HG03066 (cell line): ENCODE measurements around the gene FRY.

ENCODE experiments used
- ATAC-seq: cut with Tn5 transposase; IDR thresholded peaks from one replicate; pipeline ENCODE4 v1.9.1; 2021; ENCODE audit warnings: low read depth; ENCODE audit not compliant: unreplicated experiment

FRY gene

DNA sequence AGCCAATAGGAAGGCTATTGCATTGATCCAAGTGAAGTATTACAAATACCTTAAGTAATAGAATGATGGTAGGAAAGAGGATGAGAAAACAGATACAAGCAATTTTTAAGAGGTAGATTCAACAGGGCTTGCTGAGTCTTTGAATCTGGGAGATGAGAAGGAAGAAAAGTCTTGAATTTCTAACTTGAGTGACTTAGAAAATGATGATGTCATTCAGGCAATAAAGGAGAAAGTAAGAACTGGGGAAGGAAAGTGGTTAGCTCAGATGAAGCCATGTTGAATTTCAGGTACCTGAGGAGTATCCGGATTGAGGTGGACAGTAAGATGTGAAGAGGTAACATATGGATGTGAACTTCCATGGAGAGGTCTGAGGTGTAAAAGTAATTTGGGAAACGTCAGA is 15.5 kb upstream of the FRY start:
- no peak for ATAC-seq

GRCh38 chr13:32016631-32017030 is 14.9 kb upstream of the FRY start:
- ATAC-seq, result no peak

DNA sequence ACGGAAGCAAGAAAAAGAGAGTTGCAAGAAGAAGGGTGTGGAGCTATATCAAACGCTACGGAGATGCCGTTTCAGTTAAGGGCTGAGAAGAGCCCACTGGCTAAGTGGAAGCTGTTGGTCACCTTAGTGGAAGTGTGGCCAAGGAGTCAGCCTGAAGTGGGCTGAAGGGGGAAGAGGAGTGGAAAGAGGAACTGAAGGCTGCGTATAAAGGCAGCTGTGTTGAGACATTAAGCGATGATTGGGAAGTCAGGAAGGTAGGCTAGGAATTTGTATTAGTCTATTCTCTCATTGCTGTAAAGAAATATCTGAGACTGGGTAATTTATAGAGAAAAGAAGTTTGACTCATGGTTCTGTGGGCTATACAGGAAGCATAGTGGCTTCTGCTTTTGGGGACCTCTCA is 14.1 kb upstream of the FRY start:
- no peak for ATAC-seq

- no peak for ATAC-seq
Observed at GRCh38 chr13:32019612-32020233, 11.9 kb upstream of the FRY start.

DNA sequence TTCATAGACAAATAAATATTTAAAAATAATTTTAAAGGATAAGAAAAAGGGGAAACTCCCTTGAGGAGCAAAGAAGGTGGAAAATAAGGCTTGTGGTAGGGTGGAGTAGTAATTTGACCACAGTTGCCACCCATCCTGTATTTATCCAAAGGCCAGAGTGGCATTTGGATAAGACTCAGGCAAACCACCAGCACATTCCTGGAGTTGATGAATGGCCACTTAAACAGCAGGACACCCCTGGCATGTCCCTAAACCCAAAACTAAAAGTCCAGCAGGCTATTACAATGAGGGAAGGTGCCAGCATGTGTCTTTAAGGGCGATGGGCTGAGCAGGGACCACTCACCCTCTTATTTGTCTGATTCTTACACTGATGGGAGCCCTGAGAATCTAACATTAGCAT is 9.8 kb upstream of the FRY start:
- ATAC-seq, result no peak

- no peak for ATAC-seq
Observed at GRCh38 chr13:32022311-32022710, 9.3 kb upstream of the FRY start.

DNA sequence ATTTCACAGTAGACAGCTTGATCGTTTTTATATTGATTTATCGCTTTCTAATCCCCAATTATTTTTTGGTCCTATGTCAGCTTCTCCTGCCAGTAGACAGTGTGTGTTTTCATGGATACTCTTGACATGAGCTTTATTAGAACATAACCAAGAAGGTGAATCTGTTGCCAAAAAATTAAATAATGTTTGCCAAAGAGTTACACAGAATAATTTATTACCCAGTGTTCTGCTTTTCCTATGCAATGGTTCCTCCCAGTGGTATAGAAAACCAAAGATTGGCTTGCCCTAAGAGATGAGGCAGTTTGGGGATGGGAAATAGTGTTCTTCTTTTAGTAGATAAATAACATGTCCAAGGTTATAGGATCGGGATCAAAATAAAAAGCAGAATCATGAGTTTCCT is 8.5 kb upstream of the FRY start:
- no peak for ATAC-seq

DNA sequence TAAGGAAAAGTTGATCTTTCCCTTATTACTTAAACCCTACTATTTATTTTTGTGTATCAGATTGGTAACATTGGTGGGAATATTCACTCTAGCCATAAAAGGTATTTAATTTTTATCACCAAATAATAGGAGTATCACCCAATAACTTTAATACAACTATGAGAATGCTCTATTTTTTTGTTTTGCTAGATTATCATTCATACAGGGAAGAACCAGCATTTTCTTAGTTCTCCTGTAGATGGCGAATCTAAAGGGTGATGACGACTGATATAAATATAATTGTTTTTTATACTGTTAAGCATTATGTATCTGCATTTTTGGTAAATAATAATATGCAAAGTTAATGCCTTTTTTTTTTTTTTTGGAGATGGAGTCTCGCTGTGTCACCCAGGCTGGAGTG is 7.9 kb upstream of the FRY start:
- no peak for ATAC-seq

DNA sequence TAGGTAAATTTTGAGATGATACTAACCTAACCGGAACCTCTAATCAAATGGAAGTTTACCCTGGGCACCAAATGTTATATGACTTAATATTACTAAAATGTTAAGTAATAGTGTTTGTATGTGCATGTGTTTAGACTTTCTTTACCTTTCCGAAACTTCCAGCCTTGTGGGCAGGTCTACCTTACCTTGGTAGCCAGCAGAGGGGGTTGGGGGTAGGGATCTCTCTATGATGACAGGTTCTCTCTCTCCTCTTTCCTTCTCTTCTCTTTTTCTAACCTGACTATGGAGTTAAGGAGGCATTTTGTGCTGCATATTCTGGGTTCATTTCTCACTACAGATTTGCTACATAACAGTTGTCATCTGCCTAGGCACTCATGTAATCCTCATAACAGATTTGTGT is 6.8 kb upstream of the FRY start:
- ATAC-seq, result no peak

GRCh38 chr13:32025730-32026129 is 5.8 kb upstream of the FRY start:
- no peak for ATAC-seq

DNA sequence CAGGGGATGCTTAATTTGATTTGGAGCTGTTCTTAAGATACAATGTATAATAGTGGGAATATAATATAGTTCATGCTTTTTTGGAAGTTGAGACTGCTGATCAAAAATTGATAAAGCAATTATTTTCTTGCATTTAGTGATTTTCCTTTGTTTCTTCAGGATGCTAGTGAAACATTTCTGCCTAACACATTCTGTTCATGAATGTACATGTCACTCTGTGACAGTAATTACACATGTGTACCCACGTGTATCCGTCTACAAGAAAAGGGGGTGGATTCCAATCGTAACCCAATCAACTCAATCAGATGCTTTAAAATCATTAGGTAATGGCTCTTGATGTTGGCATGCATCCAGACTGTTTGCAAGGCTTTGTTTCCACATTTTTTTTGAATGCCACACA is 5.0 kb upstream of the FRY start:
- ATAC-seq, result no peak

DNA sequence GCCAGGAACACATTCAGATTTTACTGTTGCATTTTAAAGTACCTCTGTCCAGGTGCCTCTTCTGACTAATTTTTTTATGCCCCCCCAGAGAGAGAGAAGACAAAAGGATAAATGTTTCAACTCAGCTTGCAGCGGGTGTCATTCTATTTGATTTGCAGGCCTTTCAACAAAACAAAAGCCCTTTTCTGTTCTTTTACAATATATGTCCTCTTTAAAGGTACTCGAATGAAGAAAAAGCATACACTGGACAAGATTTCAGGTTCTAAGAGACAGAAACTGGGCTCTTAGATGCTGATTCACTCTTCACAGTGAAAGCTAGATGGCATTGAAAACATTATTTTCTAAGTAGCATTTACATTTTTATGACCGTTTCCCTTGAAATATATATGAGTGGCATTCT is 2.9 kb upstream of the FRY start:
- ATAC-seq, result no peak

DNA sequence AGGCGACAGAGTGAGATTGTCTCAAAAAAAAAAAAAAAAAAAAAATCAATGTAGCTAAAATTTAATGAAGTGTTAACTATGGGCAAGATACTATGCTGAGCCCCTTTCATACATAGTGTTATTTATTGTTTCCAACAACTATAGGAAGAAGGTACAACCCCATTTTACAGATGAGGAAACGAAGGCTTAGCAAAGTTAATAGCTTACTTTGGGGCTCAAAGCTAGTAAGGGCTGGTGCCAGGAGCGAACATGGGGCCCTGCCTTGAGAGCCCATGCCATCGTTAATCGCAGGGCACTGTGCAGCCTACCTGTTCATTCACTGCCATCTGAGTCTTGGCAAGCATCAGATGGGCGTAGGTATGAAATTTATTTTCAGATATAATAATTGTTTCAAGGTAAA is 1.9 kb upstream of the FRY start:
- ATAC-seq, result no peak

- no peak for ATAC-seq
Observed at GRCh38 chr13:32031815-32032370, 319 bp downstream of the FRY start.

DNA sequence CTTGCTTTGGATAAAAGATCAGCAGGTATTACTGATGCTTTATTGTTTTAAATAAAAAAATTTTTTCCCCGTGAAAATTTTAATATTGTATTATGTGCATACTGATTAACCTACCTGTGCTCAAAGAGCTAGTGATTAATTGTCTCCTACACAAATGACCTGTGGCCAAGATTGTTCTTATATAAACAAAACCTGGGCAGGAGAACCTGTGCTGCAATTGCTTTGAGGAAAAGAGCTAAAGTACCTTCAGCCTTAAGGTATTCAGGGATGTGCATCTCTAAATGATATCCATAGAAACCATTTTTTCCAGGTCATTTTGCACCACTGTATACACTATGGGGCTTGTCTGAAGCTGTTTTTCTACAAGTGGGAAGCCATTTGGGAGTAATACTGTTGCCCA is 1.2 kb downstream of the FRY start:
- ATAC-seq, result no peak

DNA sequence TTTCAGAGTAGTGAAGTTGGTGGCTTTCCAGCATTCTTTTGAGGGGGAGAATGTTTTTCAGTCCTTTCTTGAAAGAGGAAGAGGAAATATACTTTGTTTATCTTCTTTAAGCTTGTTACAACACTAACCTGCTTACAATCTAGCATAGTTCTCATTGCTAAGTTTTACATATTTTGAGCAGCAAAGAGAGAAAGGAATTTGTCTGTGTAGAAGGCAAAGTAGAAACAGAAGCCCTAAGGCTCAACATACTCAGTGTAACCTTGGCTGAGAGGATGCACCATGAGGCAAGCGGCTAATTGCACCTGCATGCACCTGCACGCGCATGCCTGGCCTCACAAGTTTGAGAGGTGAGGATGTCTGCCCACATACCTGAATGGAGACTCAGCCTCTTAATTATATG is 2.2 kb downstream of the FRY start:
- no peak for ATAC-seq

DNA sequence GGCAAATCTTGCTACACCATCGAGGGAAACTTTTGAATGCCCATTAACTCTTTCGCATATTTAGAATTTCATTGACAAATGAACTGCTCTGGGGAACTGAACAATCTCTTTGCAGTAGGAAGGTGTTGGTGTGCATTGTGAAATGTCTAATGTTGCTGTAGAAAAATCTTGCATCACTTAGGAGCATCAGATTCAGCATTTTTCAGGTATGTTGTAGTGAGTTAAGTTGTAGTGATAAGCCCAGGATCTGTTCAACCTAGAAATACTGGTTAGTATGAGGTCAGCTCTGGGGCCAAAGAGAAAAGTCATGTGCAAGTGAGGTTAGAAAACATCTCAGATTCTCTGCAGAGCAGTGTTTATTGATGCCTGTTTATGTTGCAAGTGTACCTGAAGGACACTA is 4.1 kb downstream of the FRY start:
- ATAC-seq, result no peak

- ATAC-seq, result no peak
Observed at GRCh38 chr13:32036126-32036695, 4.6 kb downstream of the FRY start.

DNA sequence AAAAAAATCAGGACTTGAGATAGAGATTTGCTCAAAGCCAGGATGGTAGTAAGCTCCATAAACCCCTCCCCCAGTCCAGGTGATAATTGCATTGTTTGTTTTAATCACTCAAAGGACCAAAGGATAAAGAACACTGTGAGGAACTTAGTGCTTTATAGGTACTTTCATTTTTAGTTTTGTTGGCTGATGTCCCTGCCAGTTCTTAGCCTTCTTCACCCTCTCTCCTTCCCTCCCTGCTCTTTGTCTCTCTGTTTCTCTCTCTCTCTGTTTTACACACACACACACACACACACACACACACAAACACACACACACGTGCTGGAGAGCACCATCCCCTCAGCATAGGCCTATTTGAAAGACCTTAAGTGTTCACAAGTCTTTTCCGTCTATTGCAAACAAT is 5.2 kb downstream of the FRY start:
- no peak for ATAC-seq

DNA sequence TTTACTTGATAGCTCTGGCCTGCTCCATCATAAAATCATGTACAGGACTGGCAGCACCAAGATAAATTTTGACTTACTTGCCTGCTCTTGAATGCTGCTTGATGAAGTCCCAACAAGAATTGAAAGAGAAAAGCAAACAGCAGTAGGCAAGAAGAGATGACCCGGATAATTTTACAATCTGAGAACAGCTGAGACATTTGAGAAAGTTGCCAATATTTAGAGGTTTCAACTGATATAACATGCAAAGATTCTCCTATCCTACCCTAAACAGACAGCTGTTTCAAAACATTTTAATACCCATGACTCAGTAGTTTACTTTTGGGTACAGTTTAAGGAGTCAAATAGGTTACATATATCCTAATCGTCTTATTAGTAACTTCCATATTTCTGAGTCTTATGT is 5.9 kb downstream of the FRY start:
- ATAC-seq, result no peak

DNA sequence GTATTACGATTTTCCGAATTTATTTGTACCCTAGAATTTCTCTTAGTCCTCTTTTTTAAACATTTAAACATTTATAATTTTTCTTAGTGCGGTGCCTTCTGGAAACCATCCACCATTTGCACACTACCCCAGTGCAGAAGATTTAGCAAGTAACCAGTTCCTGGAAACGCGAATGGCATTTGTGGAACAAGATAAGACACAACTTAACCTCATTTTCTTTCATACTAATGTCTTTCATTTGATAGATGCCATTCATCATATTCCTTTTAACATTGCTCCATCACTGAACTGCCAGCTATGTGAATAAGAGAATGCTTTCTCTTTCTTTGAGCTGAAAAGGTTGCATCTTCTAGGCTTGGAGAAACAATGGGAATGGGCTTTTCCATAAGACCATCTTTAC is 6.8 kb downstream of the FRY start:
- no peak for ATAC-seq

GRCh38 chr13:32039056-32039455 is 7.5 kb downstream of the FRY start:
- ATAC-seq, result no peak

GRCh38 chr13:32039528-32039927 is 8.0 kb downstream of the FRY start:
- no peak for ATAC-seq
